ENCODE data around the gene RCSD1.

GRCh38 chr1:167587872-167588271 is 42.2 kb upstream of the RCSD1 start:
- TF ChIP-seq POLR2A (IDR thresholded peaks at IDR 0.05), result no peak
- TF ChIP-seq CTCF (IDR thresholded peaks at IDR 0.05), result no peak
